OCI-LY1 (cell line): ENCODE data around the gene ISCU.

ENCODE experiments used
- H2AFZ ChIP-seq: fragments of 200-600 bp; sonication (generic), shearing (Covaris generic); 2 replicates; pipeline ENCODE4 v1.6.0; 2014; ENCODE audit warnings: antibody characterized with exemption, mild to moderate bottlenecking, low read length
- H3F3A ChIP-seq: fragments of 200-600 bp; sonication (generic), shearing (Covaris generic); 2 replicates; pipeline ENCODE4 v1.6.0; 2014; ENCODE audit warnings: mild to moderate bottlenecking, antibody characterized with exemption, low read length, moderate library complexity; ENCODE audit not compliant: insufficient read depth
- H3K27ac ChIP-seq: fragments of 200-600 bp; sonication (generic); 2 replicates; pipeline ENCODE4 v1.5.1; 2014; ENCODE audit warnings: low read length, mixed run types, mild to moderate bottlenecking, low read depth; ENCODE audit not compliant: poor library complexity, severe bottlenecking
- H3K27me3 ChIP-seq: fragments of 200-600 bp; sonication (generic); 2 replicates; pipeline ENCODE4 v1.6.0; 2014; ENCODE audit warnings: antibody characterized with exemption, mild to moderate bottlenecking, low read length, moderate library complexity; ENCODE audit not compliant: insufficient read depth
- H3K36me3 ChIP-seq: fragments of 200-600 bp; sonication (generic); 2 replicates; pipeline ENCODE4 v1.6.1; 2014; ENCODE audit warnings: mild to moderate bottlenecking, antibody characterized with exemption, low read length, moderate library complexity, mixed read lengths; ENCODE audit not compliant: insufficient read depth
- H3K4me1 ChIP-seq: fragments of 200-600 bp; sonication (generic); 2 replicates; pipeline ENCODE4 v1.5.1; 2014; ENCODE audit warnings: mild to moderate bottlenecking, low read length, moderate library complexity; ENCODE audit not compliant: insufficient read depth, severe bottlenecking
- H3K4me2 ChIP-seq: fragments of 200-600 bp; sonication (generic), shearing (Covaris generic); 2 replicates; pipeline ENCODE4 v1.6.1; 2014; ENCODE audit warnings: low read length
- H3K4me3 ChIP-seq: fragments of 200-600 bp; sonication (generic); 2 replicates; pipeline ENCODE4 v1.5.1; 2014; ENCODE audit warnings: low read length, low read depth, mild to moderate bottlenecking, mixed read lengths; ENCODE audit not compliant: poor library complexity, severe bottlenecking
- H3K79me2 ChIP-seq: fragments of 200-600 bp; shearing (Covaris generic); 2 replicates; pipeline ENCODE4 v1.6.1; 2016; ENCODE audit warnings: mixed run types, low read length, mixed read lengths; ENCODE audit not compliant: insufficient read depth
- H3K9ac ChIP-seq: fragments of 200-600 bp; sonication (generic), shearing (Covaris generic); 2 replicates; pipeline ENCODE4 v1.6.1; 2014; ENCODE audit warnings: mild to moderate bottlenecking, low read length, mixed read lengths
- H3K9me2 ChIP-seq: fragments of 200-600 bp; sonication (generic), shearing (Covaris generic); 2 replicates; pipeline ENCODE4 v1.6.1; 2014; ENCODE audit warnings: low read depth, mild to moderate bottlenecking, low read length, mixed read lengths
- H3K9me3 ChIP-seq: fragments of 200-600 bp; shearing (Covaris generic); 2 replicates; pipeline ENCODE4 v1.6.1; 2014; ENCODE audit warnings: low read length, mixed read lengths
- H4K20me1 ChIP-seq: fragments of 200-600 bp; sonication (generic), shearing (Covaris generic); 2 replicates; pipeline ENCODE4 v1.6.0; 2016; ENCODE audit warnings: mild to moderate bottlenecking, low read length; ENCODE audit not compliant: insufficient read depth
- CTCF ChIP-seq: fragments of 200-600 bp; sonication (generic), shearing (Covaris generic); IDR thresholded peaks from 2 replicates; pipeline ENCODE4 v1.5.1; 2017; ENCODE audit warnings: mild to moderate bottlenecking, antibody characterized with exemption, low read length, moderate library complexity, mixed read lengths
- EZH2 ChIP-seq: fragments of 200-600 bp; sonication (generic), shearing (Covaris generic); IDR thresholded peaks from 2 replicates; pipeline ENCODE4 v1.8.0; 2017; ENCODE audit warnings: borderline replicate concordance, mixed run types, mild to moderate bottlenecking, antibody characterized with exemption, low read length, moderate library complexity, mixed read lengths

ISCU gene

GRCh38 chr12:108614639-108615038, 52.2 kb downstream of the ISCU start:
- Histone ChIP-seq H3K27ac (no peak overlapping the region), H3K4me1 (peaks cover 15% of the 10 kb centered on the region), H2AFZ (no peak overlapping the region), H3K9me3 (peaks cover 4% of the 10 kb centered on the region; the same call in 1 of the 2 replicates), H3F3A (no peaks in the 10 kb centered on the region), H3K9ac (no peak overlapping the region), H3K9me2 (no peaks in the 10 kb centered on the region), H3K4me3 (no peak overlapping the region), H3K27me3 (no peaks in the 10 kb centered on the region), H3K4me2 (no peak overlapping the region), H3K79me2 (no peaks in the 10 kb centered on the region), H3K36me3 (no peaks in the 10 kb centered on the region; the same call in 1 of the 2 replicates), H4K20me1 (no peaks in the 10 kb centered on the region)
- no peak for TF ChIP-seq EZH2
- no peak for TF ChIP-seq CTCF

DNA sequence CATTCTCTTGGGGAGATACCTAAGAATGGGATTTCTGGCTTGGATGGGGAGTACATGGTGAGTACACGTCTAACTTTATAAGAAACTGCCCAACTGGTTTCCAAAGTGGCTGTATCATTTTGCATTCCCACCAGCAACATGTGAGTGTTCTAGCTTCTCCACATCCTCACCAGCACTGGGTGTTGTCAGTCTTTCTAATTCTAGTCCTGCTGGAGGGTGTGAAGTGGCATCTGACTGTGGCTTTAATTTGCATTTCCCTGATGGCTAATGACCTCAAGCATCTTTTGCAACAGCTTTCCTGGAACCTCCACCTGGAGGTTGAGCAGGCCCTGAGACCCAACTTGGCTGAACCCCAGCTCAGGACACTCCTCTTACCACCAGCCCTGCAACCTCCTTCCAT, 53.5 kb downstream of the ISCU start:
- no peaks in the 10 kb centered on the region for H4K20me1 ChIP-seq
- no peak overlapping the region for H2AFZ ChIP-seq
- no peaks in the 10 kb centered on the region for H3F3A ChIP-seq
- TF ChIP-seq CTCF = no peak
- no peak for TF ChIP-seq EZH2
- H3K27me3 ChIP-seq = no peaks in the 10 kb centered on the region
- peaks cover 15% of the 10 kb centered on the region for H3K4me1 ChIP-seq
- no peaks in the 10 kb centered on the region for H3K9me2 ChIP-seq
- no peaks in the 10 kb centered on the region; the same call in 1 of the 2 replicates for H3K36me3 ChIP-seq
- H3K27ac ChIP-seq = no peak overlapping the region
- peaks cover 4% of the 10 kb centered on the region; the same call in 1 of the 2 replicates for H3K9me3 ChIP-seq
- H3K4me2 ChIP-seq = no peak overlapping the region
- no peak overlapping the region for H3K9ac ChIP-seq
- H3K79me2 ChIP-seq = no peaks in the 10 kb centered on the region
- no peak overlapping the region for H3K4me3 ChIP-seq

- Histone ChIP-seq H3K9ac (no peak overlapping the region), H3K4me2 (no peak overlapping the region), H2AFZ (no peak overlapping the region), H3K79me2 (no peaks in the 10 kb centered on the region), H3K27me3 (no peaks in the 10 kb centered on the region), H3K9me3 (peaks cover 4% of the 10 kb centered on the region; the same call in 1 of the 2 replicates), H3K9me2 (no peaks in the 10 kb centered on the region), H3K4me3 (no peak overlapping the region), H3F3A (no peaks in the 10 kb centered on the region), H3K36me3 (no peaks in the 10 kb centered on the region; the same call in 1 of the 2 replicates), H4K20me1 (no peaks in the 10 kb centered on the region), H3K27ac (no peak overlapping the region), H3K4me1 (peaks cover 15% of the 10 kb centered on the region)
- TF ChIP-seq CTCF (no peak), EZH2 (no peak)
These were observed 54.0 kb downstream of the ISCU start for GRCh38 chr12:108616359-108616758.
